GM23338 (cell line): ENCODE measurements around the gene UMODL1. TPM values are rescaled to one million over a fixed set of nuclear protein-coding genes. Genes with fewer than 3 reads are reported as not detected.

Source experiments
- ATAC-seq: fragments of 200-7000 bp; cut with Tn5 transposase; 3 replicates; pipeline ENCODE4 v1.9.1; 2020
- DNase-seq: peaks from one replicate; pipeline ENCODE4 v3.0.0-alpha.2; 2015; ENCODE audit warnings: low spot score
- H2AFZ ChIP-seq: fragments of 200-600 bp; sonication (generic); 2 replicates; pipeline ENCODE4 v1.8.0; 2016; ENCODE audit warnings: antibody characterized with exemption, mild to moderate bottlenecking, moderate library complexity
- H3F3A ChIP-seq: fragments of 200-600 bp; sonication (generic); replicated peaks from 2 replicates; pipeline ENCODE4 v1.8.0; 2017; ENCODE audit warnings: antibody characterized with exemption, mixed run types, low read depth
- H3K27ac ChIP-seq: fragments of 200-600 bp; sonication (generic); 2 replicates; pipeline ENCODE4 v1.6.1; 2016; ENCODE audit warnings: low read depth
- H3K27me3 ChIP-seq: fragments of 200-600 bp; sonication (generic); 2 replicates; pipeline ENCODE4 v1.8.0; 2016; ENCODE audit warnings: mild to moderate bottlenecking, mixed run types, moderate library complexity; ENCODE audit not compliant: insufficient read depth
- H3K36me3 ChIP-seq: fragments of 200-600 bp; sonication (generic); 2 replicates; pipeline ENCODE4 v1.8.0; 2016; ENCODE audit warnings: mild to moderate bottlenecking; ENCODE audit not compliant: insufficient read depth
- H3K4me1 ChIP-seq: fragments of 200-600 bp; sonication (generic); 2 replicates; pipeline ENCODE4 v1.8.0; 2016; ENCODE audit warnings: mild to moderate bottlenecking, moderate library complexity; ENCODE audit not compliant: insufficient read depth
- H3K4me2 ChIP-seq: fragments of 200-600 bp; sonication (generic); 2 replicates; pipeline ENCODE4 v1.7.1; 2017; ENCODE audit warnings: mixed run types
- H3K4me3 ChIP-seq: fragments of 200-600 bp; sonication (generic); 2 replicates; pipeline ENCODE4 v1.6.1; 2016; ENCODE audit warnings: mixed run types
- H3K79me2 ChIP-seq: fragments of 200-600 bp; sonication (generic); replicated peaks from 2 replicates; pipeline ENCODE4 v1.8.0; 2017; ENCODE audit warnings: mild to moderate bottlenecking; ENCODE audit not compliant: insufficient read depth
- H3K9me2 ChIP-seq: fragments of 200-600 bp; sonication (generic); 2 replicates; pipeline ENCODE4 v1.8.0; 2017; ENCODE audit not compliant: insufficient read depth
- H4K20me1 ChIP-seq: fragments of 200-600 bp; sonication (generic); replicated peaks from 2 replicates; pipeline ENCODE4 v1.8.0; 2017; ENCODE audit warnings: mild to moderate bottlenecking; ENCODE audit not compliant: insufficient read depth
- H3K27ac Mint-ChIP-seq: 2 replicates; pipeline ENCODE4 v1.8.0; 2020; ENCODE audit warnings: inconsistent platforms, mild to moderate bottlenecking, moderate library complexity, mixed read lengths
- H3K27me3 Mint-ChIP-seq: 3 replicates; pipeline ENCODE4 v1.8.0; 2022; ENCODE audit warnings: low read depth, mild to moderate bottlenecking, moderate library complexity, mixed read lengths, inconsistent platforms; ENCODE audit not compliant: insufficient read depth, poor library complexity
- H3K36me3 Mint-ChIP-seq: 3 replicates; pipeline ENCODE4 v1.8.0; 2021; ENCODE audit warnings: low read depth, mild to moderate bottlenecking, inconsistent platforms, moderate library complexity, mixed read lengths
- H3K4me1 Mint-ChIP-seq: 3 replicates; pipeline ENCODE4 v1.8.0; 2020; ENCODE audit warnings: mild to moderate bottlenecking, inconsistent platforms, mixed read lengths
- H3K4me3 Mint-ChIP-seq: 3 replicates; pipeline ENCODE4 v1.8.0; 2021; ENCODE audit warnings: moderate library complexity, mild to moderate bottlenecking, inconsistent platforms, mixed read lengths
- H3K9me3 Mint-ChIP-seq: 3 replicates; pipeline ENCODE4 v1.8.0; 2020; ENCODE audit warnings: moderate library complexity, mild to moderate bottlenecking, inconsistent platforms, mixed read lengths
- CREB1 ChIP-seq: fragments of 250-450 bp; sonication (Bioruptor Pico); IDR thresholded peaks from 2 replicates; pipeline ENCODE4 v1.5.0; 2020; ENCODE audit warnings: low read depth, mild to moderate bottlenecking, moderate library complexity
- CTCF ChIP-seq, 2 experiments: fragments of 200-600 bp in 1 of 2; sonication (generic) in 1 of 2; conservative IDR thresholded peaks; 2 replicates each; pipeline versions ENCODE4 v1.5.1 to v1.6.1; 2016 to 2017; ENCODE audit warnings: antibody characterized with exemption in 2 of 2, low read depth in 2 of 2, mild to moderate bottlenecking in 2 of 2, moderate library complexity in 1 of 2
- EZH2 ChIP-seq: fragments of 200-600 bp; sonication (generic); IDR thresholded peaks from one replicate; pipeline ENCODE4 v1.8.0; 2017; ENCODE audit warnings: antibody characterized with exemption, mild to moderate bottlenecking, low read depth; ENCODE audit not compliant: unreplicated experiment
- EZH2phosphoT487 ChIP-seq: fragments of 200-600 bp; sonication (generic); IDR thresholded peaks from one replicate; pipeline ENCODE4 v1.8.1; 2018; ENCODE audit warnings: antibody characterized with exemption; ENCODE audit not compliant: unreplicated experiment
- JUNB ChIP-seq: IDR thresholded peaks from one replicate; pipeline ENCODE4 v1.6.1; 2016; ENCODE audit warnings: antibody characterized with exemption; ENCODE audit not compliant: unreplicated experiment
- NANOG ChIP-seq: IDR thresholded peaks from 2 replicates; pipeline ENCODE4 v1.6.1; 2016; ENCODE audit warnings: antibody characterized with exemption, borderline replicate concordance
- POLR2AphosphoS5 ChIP-seq: IDR thresholded peaks from 2 replicates; pipeline ENCODE4 v1.6.1; 2016; ENCODE audit warnings: antibody characterized with exemption, low read depth
- REST ChIP-seq: IDR thresholded peaks from one replicate; pipeline ENCODE4 v1.6.1; 2018; ENCODE audit warnings: antibody characterized with exemption; ENCODE audit not compliant: unreplicated experiment
- STAT1 ChIP-seq: IDR thresholded peaks from one replicate; pipeline ENCODE4 v1.6.1; 2016; ENCODE audit warnings: antibody characterized with exemption; ENCODE audit not compliant: unreplicated experiment
- ZNF114 ChIP-seq: fragments of 250-450 bp; sonication (Bioruptor Pico); IDR thresholded peaks from 2 replicates; pipeline ENCODE4 v1.5.0; 2020; ENCODE audit warnings: mild to moderate bottlenecking, moderate library complexity
- ZNF331 ChIP-seq: fragments of 250-450 bp; sonication (Bioruptor Pico); IDR thresholded peaks from 2 replicates; pipeline ENCODE4 v1.5.0; 2020; ENCODE audit warnings: low read depth, mild to moderate bottlenecking, moderate library complexity
- polyA plus RNA-seq: library from polyadenylated mRNA; unstranded; fragments of >200 nt; fragmentation: Nextera tagmentation; extraction: Ambion mirVana; gene quantifications from 2 replicates; pipeline ENCODE4 v1.2.1, GENCODE V29; 2016
- total RNA-seq: library from RNA; depleted of rRNA; stranded (reverse); fragments of >200 nt; shearing (Covaris generic); gene quantifications from 2 replicates; pipeline ENCODE4 v1.2.3, GENCODE V29; 2014
- TF ChIP-seq, protein P1 (sequence below): fragments of 250-450 bp; sonication (Bioruptor Pico); IDR thresholded peaks from 2 replicates; pipeline ENCODE4 v1.5.0; 2020; ENCODE audit warnings: mild to moderate bottlenecking, moderate library complexity
- TF ChIP-seq, protein P2 (sequence below): IDR thresholded peaks from 2 replicates; pipeline ENCODE4 v1.6.1; 2016; ENCODE audit warnings: antibody characterized with exemption

Gene UMODL1
- total and polyA plus RNA-seq, 2 experiments from 2014 or later = not detected

DNA sequence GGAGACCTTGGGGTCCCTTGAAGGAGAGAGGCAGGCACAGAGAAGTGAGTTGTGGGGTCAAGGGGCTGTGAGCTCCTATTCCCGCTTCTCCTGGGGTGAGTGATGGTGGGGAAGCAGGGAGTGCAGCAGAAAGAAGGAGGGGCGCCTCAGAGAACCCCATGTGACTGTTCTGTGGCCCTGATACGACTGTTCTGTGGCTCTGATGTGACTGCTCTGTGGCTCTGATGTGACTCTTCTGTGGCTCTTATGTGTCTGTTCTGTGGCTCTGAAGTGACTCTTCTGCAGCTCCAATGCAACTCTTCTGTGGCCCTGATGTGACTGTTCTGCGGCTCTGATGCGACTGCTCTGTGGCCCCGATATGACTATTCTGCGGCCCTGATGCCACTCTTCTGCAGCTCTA is 29.9 kb upstream of the UMODL1 start:
- Mint-ChIP-seq H3K4me1 (0 out of 3 replicates have a peak, but pooled peaks cover 2% of the 10 kb centered on the region), H3K9me3 (peaks cover 3% of the 10 kb centered on the region), H3K4me3 (no peak overlapping the region), H3K27ac (no peak overlapping the region), H3K27me3 (peaks cover 13% of the 10 kb centered on the region), H3K36me3 (no peaks in the 10 kb centered on the region)
- no peak overlapping the region for H3K4me3 ChIP-seq
- no peaks in the 10 kb centered on the region for H3K36me3 ChIP-seq
- H3F3A ChIP-seq = no peaks in the 10 kb centered on the region
- TF ChIP-seq, protein P1, sequence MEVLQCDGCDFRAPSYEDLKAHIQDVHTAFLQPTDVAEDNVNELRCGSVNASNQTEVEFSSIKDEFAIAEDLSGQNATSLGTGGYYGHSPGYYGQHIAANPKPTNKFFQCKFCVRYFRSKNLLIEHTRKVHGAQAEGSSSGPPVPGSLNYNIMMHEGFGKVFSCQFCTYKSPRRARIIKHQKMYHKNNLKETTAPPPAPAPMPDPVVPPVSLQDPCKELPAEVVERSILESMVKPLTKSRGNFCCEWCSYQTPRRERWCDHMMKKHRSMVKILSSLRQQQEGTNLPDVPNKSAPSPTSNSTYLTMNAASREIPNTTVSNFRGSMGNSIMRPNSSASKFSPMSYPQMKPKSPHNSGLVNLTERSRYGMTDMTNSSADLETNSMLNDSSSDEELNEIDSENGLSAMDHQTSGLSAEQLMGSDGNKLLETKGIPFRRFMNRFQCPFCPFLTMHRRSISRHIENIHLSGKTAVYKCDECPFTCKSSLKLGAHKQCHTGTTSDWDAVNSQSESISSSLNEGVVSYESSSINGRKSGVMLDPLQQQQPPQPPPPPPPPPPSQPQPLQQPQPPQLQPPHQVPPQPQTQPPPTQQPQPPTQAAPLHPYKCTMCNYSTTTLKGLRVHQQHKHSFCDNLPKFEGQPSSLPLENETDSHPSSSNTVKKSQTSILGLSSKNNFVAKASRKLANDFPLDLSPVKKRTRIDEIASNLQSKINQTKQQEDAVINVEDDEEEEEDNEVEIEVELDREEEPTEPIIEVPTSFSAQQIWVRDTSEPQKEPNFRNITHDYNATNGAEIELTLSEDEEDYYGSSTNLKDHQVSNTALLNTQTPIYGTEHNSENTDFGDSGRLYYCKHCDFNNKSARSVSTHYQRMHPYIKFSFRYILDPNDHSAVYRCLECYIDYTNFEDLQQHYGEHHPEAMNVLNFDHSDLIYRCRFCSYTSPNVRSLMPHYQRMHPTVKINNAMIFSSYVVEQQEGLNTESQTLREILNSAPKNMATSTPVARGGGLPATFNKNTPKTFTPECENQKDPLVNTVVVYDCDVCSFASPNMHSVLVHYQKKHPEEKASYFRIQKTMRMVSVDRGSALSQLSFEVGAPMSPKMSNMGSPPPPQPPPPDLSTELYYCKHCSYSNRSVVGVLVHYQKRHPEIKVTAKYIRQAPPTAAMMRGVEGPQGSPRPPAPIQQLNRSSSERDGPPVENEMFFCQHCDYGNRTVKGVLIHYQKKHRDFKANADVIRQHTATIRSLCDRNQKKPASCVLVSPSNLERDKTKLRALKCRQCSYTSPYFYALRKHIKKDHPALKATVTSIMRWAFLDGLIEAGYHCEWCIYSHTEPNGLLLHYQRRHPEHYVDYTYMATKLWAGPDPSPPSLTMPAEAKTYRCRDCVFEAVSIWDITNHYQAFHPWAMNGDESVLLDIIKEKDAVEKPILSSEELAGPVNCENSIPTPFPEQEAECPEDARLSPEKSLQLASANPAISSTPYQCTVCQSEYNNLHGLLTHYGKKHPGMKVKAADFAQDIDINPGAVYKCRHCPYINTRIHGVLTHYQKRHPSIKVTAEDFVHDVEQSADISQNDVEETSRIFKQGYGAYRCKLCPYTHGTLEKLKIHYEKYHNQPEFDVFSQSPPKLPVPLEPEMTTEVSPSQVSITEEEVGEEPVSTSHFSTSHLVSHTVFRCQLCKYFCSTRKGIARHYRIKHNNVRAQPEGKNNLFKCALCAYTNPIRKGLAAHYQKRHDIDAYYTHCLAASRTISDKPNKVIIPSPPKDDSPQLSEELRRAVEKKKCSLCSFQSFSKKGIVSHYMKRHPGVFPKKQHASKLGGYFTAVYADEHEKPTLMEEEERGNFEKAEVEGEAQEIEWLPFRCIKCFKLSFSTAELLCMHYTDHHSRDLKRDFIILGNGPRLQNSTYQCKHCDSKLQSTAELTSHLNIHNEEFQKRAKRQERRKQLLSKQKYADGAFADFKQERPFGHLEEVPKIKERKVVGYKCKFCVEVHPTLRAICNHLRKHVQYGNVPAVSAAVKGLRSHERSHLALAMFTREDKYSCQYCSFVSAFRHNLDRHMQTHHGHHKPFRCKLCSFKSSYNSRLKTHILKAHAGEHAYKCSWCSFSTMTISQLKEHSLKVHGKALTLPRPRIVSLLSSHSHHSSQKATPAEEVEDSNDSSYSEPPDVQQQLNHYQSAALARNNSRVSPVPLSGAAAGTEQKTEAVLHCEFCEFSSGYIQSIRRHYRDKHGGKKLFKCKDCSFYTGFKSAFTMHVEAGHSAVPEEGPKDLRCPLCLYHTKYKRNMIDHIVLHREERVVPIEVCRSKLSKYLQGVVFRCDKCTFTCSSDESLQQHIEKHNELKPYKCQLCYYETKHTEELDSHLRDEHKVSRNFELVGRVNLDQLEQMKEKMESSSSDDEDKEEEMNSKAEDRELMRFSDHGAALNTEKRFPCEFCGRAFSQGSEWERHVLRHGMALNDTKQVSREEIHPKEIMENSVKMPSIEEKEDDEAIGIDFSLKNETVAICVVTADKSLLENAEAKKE (CRISPR knock-in tag) = no peak
- TF ChIP-seq JUNB = no peak
- no peak for TF ChIP-seq EZH2
- no peak for TF ChIP-seq EZH2phosphoT487
- no peak for TF ChIP-seq CREB1 (CRISPR knock-in tag)
- no peak for TF ChIP-seq ZNF331 (CRISPR knock-in tag)
- TF ChIP-seq CTCF (conservative IDR thresholded peaks at IDR 0.05; ENCODE audit: low read depth in 2 of 2) = no peak
- TF ChIP-seq, protein P2, sequence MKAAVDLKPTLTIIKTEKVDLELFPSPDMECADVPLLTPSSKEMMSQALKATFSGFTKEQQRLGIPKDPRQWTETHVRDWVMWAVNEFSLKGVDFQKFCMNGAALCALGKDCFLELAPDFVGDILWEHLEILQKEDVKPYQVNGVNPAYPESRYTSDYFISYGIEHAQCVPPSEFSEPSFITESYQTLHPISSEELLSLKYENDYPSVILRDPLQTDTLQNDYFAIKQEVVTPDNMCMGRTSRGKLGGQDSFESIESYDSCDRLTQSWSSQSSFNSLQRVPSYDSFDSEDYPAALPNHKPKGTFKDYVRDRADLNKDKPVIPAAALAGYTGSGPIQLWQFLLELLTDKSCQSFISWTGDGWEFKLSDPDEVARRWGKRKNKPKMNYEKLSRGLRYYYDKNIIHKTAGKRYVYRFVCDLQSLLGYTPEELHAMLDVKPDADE = no peak
- TF ChIP-seq STAT1 = no peak
- TF ChIP-seq NANOG = no peak
- no peak for TF ChIP-seq ZNF114 (CRISPR knock-in tag)
- no peak for TF ChIP-seq POLR2AphosphoS5
- TF ChIP-seq REST = no peak
- H3K4me1 ChIP-seq = no peaks in the 10 kb centered on the region
- no peak overlapping the region for H2AFZ ChIP-seq
- DNase-seq (no peak), ATAC-seq (no peak)
- H3K79me2 ChIP-seq = no peaks in the 10 kb centered on the region
- no peak overlapping the region for H3K4me2 ChIP-seq
- H3K9me2 ChIP-seq = no peaks in the 10 kb centered on the region
- H3K27me3 ChIP-seq = no peaks in the 10 kb centered on the region
- no peak overlapping the region for H3K27ac ChIP-seq
- no peaks in the 10 kb centered on the region for H4K20me1 ChIP-seq
